Stimulated activated CD4-positive, alpha-beta T cell treated with anti-CD3 and anti-CD28 coated beads, Interleukin-4, amount 100 ng/mL, for 48 hours (primary cell): ENCODE data around the gene FOCAD.
"Not testable (repeated sequence)": the region's sequence is repeated elsewhere in the genome, so short reads cannot be mapped to it uniquely, and the experiment has no call there.

Source experiments
- DNase-seq, 2 donors: peaks; one replicate each; pipeline ENCODE4 v3.0.0-alpha.2; 2020; ENCODE audit warnings: low read depth in 2 of 2

The FOCAD gene

GRCh38 chr9:20973246-20973947, 289.3 kb downstream of the FOCAD start:
- not testable (repeated sequence) for DNase-seq

- DNase-seq: not testable (repeated sequence)
Observed at GRCh38 chr9:20974191-20974938, 290.3 kb downstream of the FOCAD start.

- DNase-seq: no peak
Observed at GRCh38 chr9:20978249-20978648, 294.2 kb downstream of the FOCAD start.

GRCh38 chr9:20980832-20981455, 296.9 kb downstream of the FOCAD start:
- no peak for DNase-seq

- DNase-seq: no peak
Observed at GRCh38 chr9:20981486-20981885, 297.4 kb downstream of the FOCAD start.

- DNase-seq: no peak
Observed at GRCh38 chr9:20984506-20984905, 300.4 kb downstream of the FOCAD start.

GRCh38 chr9:20985851-20986600, 302.0 kb downstream of the FOCAD start:
- DNase-seq: no peak

- DNase-seq: no peak
Observed at GRCh38 chr9:20987521-20987920, 303.5 kb downstream of the FOCAD start.

- no peak for DNase-seq
Observed at GRCh38 chr9:20988061-20988460, 304.0 kb downstream of the FOCAD start.

- no peak for DNase-seq
Observed at GRCh38 chr9:20988671-20989315, 304.7 kb downstream of the FOCAD start.

GRCh38 chr9:20989923-20990341, 305.9 kb downstream of the FOCAD start:
- DNase-seq: no peak

- DNase-seq: no peak
Observed at GRCh38 chr9:20990867-20991266, 306.8 kb downstream of the FOCAD start.

GRCh38 chr9:20994486-20994885, 310.4 kb downstream of the FOCAD start:
- DNase-seq: no peak

- no peak for DNase-seq
Observed at GRCh38 chr9:20995616-20996015, 311.6 kb downstream of the FOCAD start.

GRCh38 chr9:20996809-20997208, 312.8 kb downstream of the FOCAD start:
- no peak for DNase-seq

- DNase-seq: no peak
Observed at GRCh38 chr9:20997503-20998076, 313.5 kb downstream of the FOCAD start.

- no peak for DNase-seq
Observed at GRCh38 chr9:21001581-21001980, 317.5 kb downstream of the FOCAD start.

- DNase-seq: no peak
Observed at GRCh38 chr9:21002040-21002439, 318.0 kb downstream of the FOCAD start.

- DNase-seq: no peak
Observed at GRCh38 chr9:21015129-21015815, 331.2 kb downstream of the FOCAD start.

- no peak for DNase-seq
Observed at GRCh38 chr9:21015995-21016394, 331.9 kb downstream of the FOCAD start.
